Kidney (tissue), 14 donors: ENCODE data around the gene VANGL1. TPM values are rescaled to one million over a fixed set of nuclear protein-coding genes. Genes with fewer than 3 reads are reported as not detected.

Experiments used
- DNase-seq, 5 donors: peaks; one replicate each; pipeline ENCODE4 v3.0.0-alpha.2; 2013 to 2020
- FAIRE-seq: peaks from 2 replicates; lab custom pipeline; 2012; peaks lifted over from hg19 to GRCh38; lab: Jason Lieb, UNC
- H3K27ac ChIP-seq, 2 donors: one replicate each; pipeline ENCODE4 v1.7.0; 2013; ENCODE audit warnings: low read depth in 2 of 2, low read length in 2 of 2, inconsistent platforms in 1 of 2
- H3K27me3 ChIP-seq: one replicate; pipeline ENCODE4 v1.7.1; 2013; ENCODE audit warnings: low read length, inconsistent platforms; ENCODE audit not compliant: control insufficient read depth, insufficient read depth
- H3K36me3 ChIP-seq, 3 donors: one replicate each; pipeline versions ENCODE4 v1.7.0 to v1.7.1; 2013; ENCODE audit warnings: low read length in 3 of 3, control low read depth in 1 of 3, inconsistent platforms in 1 of 3; ENCODE audit not compliant: insufficient read depth in 3 of 3, control insufficient read depth in 2 of 3
- H3K4me1 ChIP-seq, 3 donors: one replicate each; pipeline versions ENCODE4 v1.7.0 to v1.7.1; 2013; ENCODE audit warnings: low read length in 3 of 3, inconsistent platforms in 1 of 3, low read depth in 1 of 3; ENCODE audit not compliant: control insufficient read depth in 2 of 3, insufficient read depth in 2 of 3
- H3K4me3 ChIP-seq, 3 donors: one replicate each; pipeline versions ENCODE4 v1.7.0 to v1.8.1; 2013; ENCODE audit warnings: low read length in 3 of 3, control low read depth in 1 of 3, inconsistent platforms in 1 of 3
- H3K9ac ChIP-seq, 3 donors: one replicate each; pipeline versions ENCODE4 v1.7.0 to v1.7.1; 2013; ENCODE audit warnings: low read length in 3 of 3, control low read depth in 1 of 3, inconsistent platforms in 1 of 3
- H3K9me3 ChIP-seq, 3 donors: one replicate each; pipeline versions ENCODE4 v1.7.0 to v1.7.1; 2013; ENCODE audit warnings: low read length in 3 of 3, control low read depth in 1 of 3, inconsistent platforms in 1 of 3; ENCODE audit not compliant: control insufficient read depth in 2 of 3, insufficient read depth in 1 of 3
- CTCF ChIP-seq: IDR thresholded peaks from 3 replicates; pipeline ENCODE4 v1.5.1; 2012; ENCODE audit warnings: mild to moderate bottlenecking, moderate library complexity, borderline replicate concordance; ENCODE audit not compliant: insufficient read depth; ENCODE audit errors: extremely low read depth
- intact Hi-C: fragments of 100-400 bp; cut with DNase I; formaldehyde crosslinking; loops from one replicate; pipeline ENCODE4 v1.11.1; 2022
- polyA plus RNA-seq: library from polyadenylated mRNA; stranded (reverse); fragments of 350-450 nt; fragmentation: Illumina TruSeq; extraction: RNeasy Lipid Tissue Mini Kit (QIAGEN cat#74804); gene quantifications from one replicate; pipeline ENCODE4 v1.2.3, GENCODE V29; 2014; ENCODE audit warnings: low read depth, low replicate concordance; ENCODE audit not compliant: insufficient read depth
- total RNA-seq: library from RNA; stranded (reverse); fragmentation: NEBNext Ultra II Directional; extraction: Animal tissue kit (Norgen Biotek cat#: 25700); gene quantifications from one replicate; pipeline ENCODE4 v1.2.1, GENCODE V29; 2021
- donor health status: control.
- donor health status: control.
- donor health status: control.
- donor health status: control.
- donor health status: control.
- donor health status: DM: yes; HTN: yes; CAD: no.
- donor health status: Normal renal cell carcinoma (clear cell type).

Gene VANGL1
- total and polyA plus RNA-seq, 2 donors from 2014 or later = 2.7 to 12.3 TPM

- TF ChIP-seq CTCF = no peak
- no peaks in the 10 kb centered on the region for H3K9me3 ChIP-seq
- no peaks in the 10 kb centered on the region for H3K27me3 ChIP-seq
- no peak for FAIRE-seq
- no peak overlapping the region for H3K9ac ChIP-seq
- no peak for DNase-seq
- no peak overlapping the region for H3K4me3 ChIP-seq
- H3K27ac ChIP-seq = no peak overlapping the region
- H3K4me1 ChIP-seq = no peaks in the 10 kb centered on the region
- intact Hi-C loops = no loop called here
- H3K36me3 ChIP-seq = peaks cover 0 to 24% (median 8%) of the 10 kb centered on the region in 3 donors
Observed at GRCh38 chr1:115666702-115667101, 24.9 kb downstream of the VANGL1 start.

GRCh38 chr1:115668579-115668978 is 26.8 kb downstream of the VANGL1 start:
- H3K4me3 ChIP-seq = no peak overlapping the region
- FAIRE-seq (no peak), DNase-seq (no peak)
- H3K27me3 ChIP-seq = no peaks in the 10 kb centered on the region
- no peak for TF ChIP-seq CTCF
- peaks cover 0 to 18% (median 6%) of the 10 kb centered on the region in 3 donors for H3K36me3 ChIP-seq
- H3K9ac ChIP-seq = no peak overlapping the region
- H3K4me1 ChIP-seq = no peaks in the 10 kb centered on the region
- intact Hi-C loops = no loop called here
- H3K27ac ChIP-seq = no peak overlapping the region
- H3K9me3 ChIP-seq = no peaks in the 10 kb centered on the region

- H3K9ac ChIP-seq = no peak overlapping the region
- no peak for FAIRE-seq
Observed at GRCh38 chr1:115669002-115669673, 27.4 kb downstream of the VANGL1 start.

More at GRCh38 chr1:115669002-115669673, 27.4 kb downstream of the VANGL1 start:
- Histone ChIP-seq H3K27ac (no peak overlapping the region), H3K4me1 (no peaks in the 10 kb centered on the region), H3K4me3 (no peak overlapping the region), H3K27me3 (no peaks in the 10 kb centered on the region), H3K9me3 (no peaks in the 10 kb centered on the region), H3K36me3 (peaks cover 0 to 12% (median under 1%) of the 10 kb centered on the region in 3 donors)
- TF ChIP-seq CTCF = no peak
- intact Hi-C loops = no loop called here
- DNase-seq = no peak
